Measurements from ENCODE around the gene TRPM2.

TRPM2 gene

GRCh38 chr21:44317241-44317782 is 36.1 kb upstream of the TRPM2 start:
- H3K27ac Mint-ChIP-seq: no peak overlapping the region

GRCh38 chr21:44317871-44318270 is 35.5 kb upstream of the TRPM2 start:
- Mint-ChIP-seq H3K4me3 (no peak overlapping the region), H3K27me3 (ENCODE audit: low read depth) (no peaks in the 10 kb centered on the region), H3K36me3 (ENCODE audit: low read depth) (peaks cover 8% of the 10 kb centered on the region), H3K27ac (no peak overlapping the region), H3K4me1 (ENCODE audit: low read depth) (no peaks in the 10 kb centered on the region), H3K9me3 (no peaks in the 10 kb centered on the region)

More at GRCh38 chr21:44317241-44317782, 36.1 kb upstream of the TRPM2 start:
- H3K4me3 Mint-ChIP-seq: no peak overlapping the region
- no peaks in the 10 kb centered on the region for H3K27me3 Mint-ChIP-seq (ENCODE audit: low read depth)
- H3K36me3 Mint-ChIP-seq (ENCODE audit: low read depth): peaks cover 8% of the 10 kb centered on the region
- no peaks in the 10 kb centered on the region for H3K4me1 Mint-ChIP-seq (ENCODE audit: low read depth)
- H3K9me3 Mint-ChIP-seq: no peaks in the 10 kb centered on the region

DNA sequence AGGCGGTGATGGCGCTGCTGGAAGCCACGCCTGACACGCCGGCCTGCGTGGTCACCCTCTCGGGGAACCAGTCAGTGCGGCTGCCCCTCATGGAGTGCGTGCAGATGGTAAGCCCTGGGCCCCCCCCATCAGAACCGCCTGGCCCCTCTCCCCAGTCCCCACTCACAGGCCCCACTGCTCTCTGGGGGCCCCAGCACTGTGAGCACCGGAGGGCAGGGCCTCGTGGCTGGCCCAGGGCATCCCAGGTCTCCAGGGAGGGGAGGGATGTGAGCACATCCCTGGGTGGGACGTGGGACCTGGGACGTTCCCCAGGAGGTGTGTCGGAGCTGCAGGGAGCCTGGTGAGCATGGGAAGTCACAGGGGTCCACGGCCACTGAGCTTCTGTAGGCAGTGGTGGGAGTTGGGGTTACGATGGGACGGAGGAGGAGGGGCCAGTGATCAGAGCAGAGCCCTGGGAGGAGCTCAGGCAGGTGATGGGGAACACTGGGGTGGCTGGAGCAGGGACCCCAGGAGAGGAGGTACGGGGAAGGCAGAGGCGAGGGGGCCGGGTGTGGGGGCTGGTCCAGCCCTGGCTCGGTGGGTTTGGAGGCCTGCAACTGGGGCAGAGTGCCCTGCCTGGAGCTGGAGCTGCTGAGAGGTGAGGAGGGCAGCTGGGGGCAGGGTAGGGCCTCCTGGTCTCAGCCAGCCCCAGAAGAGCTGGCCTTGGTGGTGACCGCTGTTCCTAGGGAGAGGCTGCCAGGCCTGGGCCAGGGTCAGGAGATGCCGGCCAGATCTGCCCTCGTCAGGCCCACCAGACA is 34.7 kb upstream of the TRPM2 start:
- H3K4me1 Mint-ChIP-seq (ENCODE audit: low read depth): no peaks in the 10 kb centered on the region
- no peak overlapping the region for H3K27ac Mint-ChIP-seq
- peaks cover 11% of the 10 kb centered on the region for H3K36me3 Mint-ChIP-seq (ENCODE audit: low read depth)
- no peaks in the 10 kb centered on the region for H3K9me3 Mint-ChIP-seq
- H3K27me3 Mint-ChIP-seq (ENCODE audit: low read depth): no peaks in the 10 kb centered on the region
- no peak overlapping the region for H3K4me3 Mint-ChIP-seq

DNA sequence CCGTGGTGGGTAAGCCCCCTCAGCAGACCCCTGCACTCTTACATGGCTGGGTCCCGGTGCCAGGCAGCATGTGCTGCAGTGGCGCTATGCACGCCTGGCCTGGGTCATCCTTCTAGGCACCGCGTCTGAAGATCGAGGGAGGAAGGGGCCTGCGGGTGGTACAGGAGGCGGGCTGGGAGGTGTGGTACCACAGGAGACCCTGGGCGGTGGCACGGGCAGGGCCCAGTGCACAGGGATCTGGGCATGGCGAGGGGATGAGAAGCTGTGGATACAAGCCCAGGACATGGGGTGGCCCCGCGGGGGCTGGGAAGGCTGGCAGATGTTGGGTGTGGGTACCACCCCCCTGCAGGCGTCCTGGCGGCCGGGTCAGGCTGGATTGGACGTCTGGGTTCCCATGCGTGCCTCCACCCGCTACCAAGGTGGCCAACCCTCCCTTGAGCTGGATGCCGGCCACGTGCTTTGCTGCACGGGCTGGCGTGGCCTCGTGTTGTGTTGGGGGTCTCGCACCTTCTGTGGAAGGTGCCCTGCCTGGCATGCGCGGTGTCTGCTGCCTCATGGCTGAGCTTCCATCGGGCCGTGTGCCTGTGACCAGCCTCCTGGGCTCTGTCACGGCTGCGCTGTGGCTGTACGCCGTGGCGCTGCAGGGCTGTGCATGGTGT is 33.9 kb upstream of the TRPM2 start:
- Mint-ChIP-seq H3K27ac (no peak overlapping the region), H3K9me3 (no peaks in the 10 kb centered on the region), H3K4me1 (ENCODE audit: low read depth) (no peaks in the 10 kb centered on the region), H3K36me3 (ENCODE audit: low read depth) (peaks cover 11% of the 10 kb centered on the region), H3K27me3 (ENCODE audit: low read depth) (no peaks in the 10 kb centered on the region), H3K4me3 (no peak overlapping the region)

- no peak overlapping the region for H3K4me3 Mint-ChIP-seq
- no peaks in the 10 kb centered on the region for H3K9me3 Mint-ChIP-seq
- H3K27ac Mint-ChIP-seq: no peak overlapping the region
- H3K27me3 Mint-ChIP-seq (ENCODE audit: low read depth): no peaks in the 10 kb centered on the region
- peaks cover 11% of the 10 kb centered on the region for H3K36me3 Mint-ChIP-seq (ENCODE audit: low read depth)
- H3K4me1 Mint-ChIP-seq (ENCODE audit: low read depth): no peaks in the 10 kb centered on the region
Measured at GRCh38 chr21:44320847-44321246, 32.6 kb upstream of the TRPM2 start.

- no peaks in the 10 kb centered on the region for H3K9me3 Mint-ChIP-seq
- H3K27ac Mint-ChIP-seq: no peak overlapping the region
- no peaks in the 10 kb centered on the region for H3K4me1 Mint-ChIP-seq (ENCODE audit: low read depth)
- H3K4me3 Mint-ChIP-seq: no peak overlapping the region
- H3K27me3 Mint-ChIP-seq (ENCODE audit: low read depth): no peaks in the 10 kb centered on the region
- H3K36me3 Mint-ChIP-seq (ENCODE audit: low read depth): peaks cover 7% of the 10 kb centered on the region
Measured at GRCh38 chr21:44321846-44322450, 31.5 kb upstream of the TRPM2 start.

DNA sequence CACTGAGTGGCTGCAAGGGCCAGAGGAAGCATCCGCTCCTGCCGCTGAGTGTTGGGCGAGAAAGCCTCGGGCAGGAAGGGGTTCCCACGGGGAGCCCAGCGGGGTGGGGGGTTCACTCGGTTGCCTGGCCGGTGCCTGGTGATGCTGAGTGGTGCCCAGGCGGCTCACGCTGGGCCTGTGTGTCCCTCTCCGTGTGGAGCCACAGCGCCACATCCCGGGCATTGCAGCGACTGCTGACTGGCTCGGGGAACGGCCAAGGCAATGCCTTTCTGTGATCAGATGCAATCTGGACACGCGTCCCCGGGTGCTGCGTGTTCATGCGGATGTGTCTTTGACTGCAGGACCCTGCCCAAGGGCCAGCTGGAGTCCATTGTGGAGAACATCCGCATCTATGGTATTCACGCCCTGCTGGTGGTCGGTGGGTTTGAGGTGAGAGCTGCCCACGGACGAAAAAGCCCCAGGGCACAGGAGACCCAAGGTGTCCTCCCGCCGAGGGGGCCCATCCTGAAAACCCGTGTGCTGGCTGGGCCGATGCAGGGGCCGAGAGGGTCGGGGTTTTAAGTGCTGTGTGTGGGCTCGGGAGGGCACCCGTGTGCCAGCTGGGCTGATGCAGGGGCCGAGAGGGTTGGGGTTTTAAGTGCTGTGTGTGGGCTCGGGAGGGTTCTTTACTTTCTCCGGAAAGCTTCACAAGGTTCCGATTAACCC is 30.6 kb upstream of the TRPM2 start:
- H3K27ac Mint-ChIP-seq: no peak overlapping the region
- H3K4me1 Mint-ChIP-seq (ENCODE audit: low read depth): no peaks in the 10 kb centered on the region
- H3K4me3 Mint-ChIP-seq: no peak overlapping the region
- H3K36me3 Mint-ChIP-seq (ENCODE audit: low read depth): peaks cover 7% of the 10 kb centered on the region
- no peaks in the 10 kb centered on the region for H3K9me3 Mint-ChIP-seq
- no peaks in the 10 kb centered on the region for H3K27me3 Mint-ChIP-seq (ENCODE audit: low read depth)

GRCh38 chr21:44323591-44323990 is 29.8 kb upstream of the TRPM2 start:
- Mint-ChIP-seq H3K36me3 (ENCODE audit: low read depth) (peaks cover 7% of the 10 kb centered on the region), H3K27ac (no peak overlapping the region), H3K4me1 (ENCODE audit: low read depth) (no peaks in the 10 kb centered on the region), H3K27me3 (ENCODE audit: low read depth) (no peaks in the 10 kb centered on the region), H3K4me3 (no peak overlapping the region), H3K9me3 (no peaks in the 10 kb centered on the region)

DNA sequence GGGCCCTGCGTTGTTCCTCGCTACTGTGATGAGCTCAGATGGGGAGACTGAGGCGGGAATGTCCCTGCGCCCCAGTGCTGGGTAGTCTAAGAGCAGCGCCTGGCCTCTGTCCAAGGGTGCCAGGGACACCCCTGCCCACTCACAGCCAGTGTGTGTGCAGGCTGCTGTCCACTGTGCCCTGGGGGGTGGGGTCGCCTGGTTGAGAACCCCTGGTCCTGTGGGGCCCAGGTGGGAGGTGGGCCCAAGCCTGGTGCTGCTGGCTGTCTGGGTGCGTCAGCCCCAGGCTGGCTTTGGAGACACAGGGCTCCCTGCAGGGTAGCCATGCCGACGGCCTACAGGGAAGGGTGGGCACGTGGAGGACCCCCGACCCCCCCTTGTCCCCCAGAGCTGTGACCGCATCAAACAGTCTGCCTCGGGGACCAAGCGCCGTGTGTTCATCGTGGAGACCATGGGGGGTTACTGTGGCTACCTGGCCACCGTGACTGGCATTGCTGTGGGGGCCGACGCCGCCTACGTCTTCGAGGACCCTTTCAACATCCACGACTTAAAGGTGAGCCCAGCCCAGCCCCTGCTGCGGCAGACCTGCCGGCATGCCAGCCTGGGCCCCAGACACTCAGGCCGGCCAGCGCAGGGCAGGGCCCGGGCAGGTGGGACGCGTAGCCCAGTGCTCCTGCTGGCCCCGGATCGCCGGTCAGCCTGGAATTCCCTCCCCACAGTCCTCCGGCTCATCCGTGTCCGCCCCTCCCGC is 29.1 kb upstream of the TRPM2 start:
- no peaks in the 10 kb centered on the region for H3K27me3 Mint-ChIP-seq (ENCODE audit: low read depth)
- H3K27ac Mint-ChIP-seq: no peak overlapping the region
- no peak overlapping the region for H3K4me3 Mint-ChIP-seq
- no peaks in the 10 kb centered on the region for H3K4me1 Mint-ChIP-seq (ENCODE audit: low read depth)
- H3K36me3 Mint-ChIP-seq (ENCODE audit: low read depth): peaks cover 5% of the 10 kb centered on the region
- no peaks in the 10 kb centered on the region for H3K9me3 Mint-ChIP-seq

GRCh38 chr21:44324854-44325107 is 28.6 kb upstream of the TRPM2 start:
- no peak overlapping the region for H3K27ac Mint-ChIP-seq

DNA sequence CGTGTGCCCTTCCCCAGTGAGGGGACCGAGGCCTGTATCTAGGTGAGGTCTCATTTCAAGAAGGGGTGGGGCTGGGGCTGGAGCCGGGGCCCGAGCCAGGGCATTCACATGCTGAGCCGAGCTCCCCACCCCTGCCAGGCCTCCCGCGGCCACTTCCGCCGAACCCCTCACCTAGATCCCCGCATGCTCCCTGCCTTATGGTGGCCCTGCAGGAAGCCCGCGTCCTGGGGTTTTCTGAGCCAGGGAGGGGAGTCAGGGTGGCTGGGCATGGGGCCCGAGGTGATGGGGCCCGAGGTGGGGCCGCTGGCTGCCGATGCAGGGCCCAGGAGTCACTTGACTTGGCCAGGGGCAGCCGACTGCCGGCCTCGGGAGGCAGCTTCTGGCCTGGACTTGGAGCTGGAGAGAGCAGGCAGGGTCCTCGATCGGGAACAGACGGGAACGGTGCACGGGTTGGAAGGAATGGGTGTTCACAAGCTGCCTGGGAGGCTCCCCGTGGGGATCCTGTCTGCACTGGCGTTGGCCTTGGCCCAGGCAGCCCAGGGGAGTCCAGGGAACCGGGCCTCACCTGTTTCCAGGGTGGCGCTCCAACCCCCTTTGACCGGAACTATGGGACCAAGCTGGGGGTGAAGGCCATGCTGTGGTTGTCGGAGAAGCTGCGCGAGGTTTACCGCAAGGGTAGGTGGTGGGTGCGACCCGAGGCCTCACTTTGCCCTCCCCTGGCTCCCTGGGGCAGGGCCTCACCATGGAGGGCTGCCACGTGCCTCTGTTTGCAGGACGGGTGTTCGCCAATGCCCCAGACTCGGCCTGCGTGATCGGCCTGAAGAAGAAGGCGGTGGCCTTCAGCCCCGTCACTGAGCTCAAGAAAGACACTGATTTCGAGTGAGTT is 27.8 kb upstream of the TRPM2 start:
- Mint-ChIP-seq H3K9me3 (no peaks in the 10 kb centered on the region), H3K27me3 (ENCODE audit: low read depth) (no peaks in the 10 kb centered on the region), H3K4me1 (ENCODE audit: low read depth) (no peaks in the 10 kb centered on the region), H3K4me3 (no peak overlapping the region), H3K36me3 (ENCODE audit: low read depth) (peaks cover 3% of the 10 kb centered on the region), H3K27ac (no peak overlapping the region)

More at GRCh38 chr21:44324854-44325107, 28.6 kb upstream of the TRPM2 start:
- Mint-ChIP-seq H3K36me3 (ENCODE audit: low read depth) (peaks cover 3% of the 10 kb centered on the region), H3K4me3 (no peak overlapping the region), H3K9me3 (no peaks in the 10 kb centered on the region), H3K4me1 (ENCODE audit: low read depth) (no peaks in the 10 kb centered on the region), H3K27me3 (ENCODE audit: low read depth) (no peaks in the 10 kb centered on the region)

DNA sequence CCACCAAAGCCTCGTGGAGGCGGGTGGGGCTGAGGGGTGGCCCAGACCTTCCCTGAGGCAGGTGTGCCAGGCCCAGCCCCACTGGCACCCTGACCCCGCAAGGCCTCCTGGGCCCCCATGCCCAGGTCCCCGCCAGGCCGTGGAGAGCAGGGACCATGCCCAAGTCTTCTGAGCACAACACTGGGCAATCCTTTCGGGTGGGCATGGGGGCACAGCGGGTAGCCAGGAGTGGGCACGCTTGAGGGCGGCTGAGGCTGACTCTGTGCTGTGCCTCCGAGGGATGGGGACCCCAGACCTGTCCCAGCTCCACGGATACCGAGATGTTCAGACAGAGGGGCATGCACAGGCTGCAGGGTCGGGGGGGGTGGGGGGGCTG is 27.2 kb upstream of the TRPM2 start:
- Mint-ChIP-seq H3K27me3 (ENCODE audit: low read depth) (no peaks in the 10 kb centered on the region), H3K4me3 (no peak overlapping the region), H3K4me1 (ENCODE audit: low read depth) (no peaks in the 10 kb centered on the region), H3K9me3 (no peaks in the 10 kb centered on the region), H3K27ac (no peak overlapping the region), H3K36me3 (ENCODE audit: low read depth) (peaks cover 3% of the 10 kb centered on the region)

All from T-helper 1 cell treated with Interleukin-12 subunit alpha and Interleukin-12 subunit beta and Interleukin-4 antibody, amounts not matched to agents 30 μg/mL and 1 μg/mL, for 36 hours (primary cell).